ENCODE data around the gene FBXL5. TPM values are rescaled to one million over a fixed set of nuclear protein-coding genes. Genes with fewer than 3 reads are reported as not detected.

The FBXL5 gene
- total and polyA plus RNA-seq, 9 of the 15 experiments (the other 6 are each of a cell fraction or from before 2014, with no cell fraction given), result 6.0 to 35.2 (median 22.1) TPM

DNA sequence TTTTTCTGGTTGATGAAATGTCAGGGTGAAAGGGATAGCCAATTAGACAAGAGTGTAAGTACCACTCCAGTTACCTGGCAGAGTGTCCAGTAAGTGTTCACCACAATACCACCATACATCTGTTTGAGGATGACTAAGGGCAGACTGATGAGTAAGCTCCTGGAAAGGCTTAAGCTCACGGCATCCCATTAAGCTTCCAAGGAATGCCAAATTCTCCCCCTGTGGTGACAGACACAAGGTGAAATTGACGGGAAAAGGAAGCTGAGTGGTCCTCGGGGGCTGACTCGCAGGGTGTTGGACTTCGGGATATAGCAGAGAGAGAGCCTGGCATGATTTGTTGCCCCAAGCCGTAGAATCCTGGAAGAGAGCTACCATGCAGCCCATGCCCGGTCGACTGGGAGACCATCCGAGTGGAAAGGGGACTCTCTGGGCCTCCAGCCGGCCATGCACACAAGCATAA, 40.1 kb upstream of the FBXL5 start:
- TF ChIP-seq FOS (IDR thresholded peaks at IDR 0.05; ENCODE audit: extremely low read depth, insufficient read length), result no peak
- no peak for TF ChIP-seq TRIM28 (IDR thresholded peaks at IDR 0.05)
- TF ChIP-seq TOE1 (IDR thresholded peaks at IDR 0.05; ENCODE audit: borderline replicate concordance), result no peak
- TF ChIP-seq TOE1 (CRISPR knock-in tag; IDR thresholded peaks at IDR 0.05; ENCODE audit: borderline replicate concordance, low read depth), result no peak
- no peak for TF ChIP-seq RNF219 (CRISPR knock-in tag; IDR thresholded peaks at IDR 0.05)
- TF ChIP-seq, protein P1, sequence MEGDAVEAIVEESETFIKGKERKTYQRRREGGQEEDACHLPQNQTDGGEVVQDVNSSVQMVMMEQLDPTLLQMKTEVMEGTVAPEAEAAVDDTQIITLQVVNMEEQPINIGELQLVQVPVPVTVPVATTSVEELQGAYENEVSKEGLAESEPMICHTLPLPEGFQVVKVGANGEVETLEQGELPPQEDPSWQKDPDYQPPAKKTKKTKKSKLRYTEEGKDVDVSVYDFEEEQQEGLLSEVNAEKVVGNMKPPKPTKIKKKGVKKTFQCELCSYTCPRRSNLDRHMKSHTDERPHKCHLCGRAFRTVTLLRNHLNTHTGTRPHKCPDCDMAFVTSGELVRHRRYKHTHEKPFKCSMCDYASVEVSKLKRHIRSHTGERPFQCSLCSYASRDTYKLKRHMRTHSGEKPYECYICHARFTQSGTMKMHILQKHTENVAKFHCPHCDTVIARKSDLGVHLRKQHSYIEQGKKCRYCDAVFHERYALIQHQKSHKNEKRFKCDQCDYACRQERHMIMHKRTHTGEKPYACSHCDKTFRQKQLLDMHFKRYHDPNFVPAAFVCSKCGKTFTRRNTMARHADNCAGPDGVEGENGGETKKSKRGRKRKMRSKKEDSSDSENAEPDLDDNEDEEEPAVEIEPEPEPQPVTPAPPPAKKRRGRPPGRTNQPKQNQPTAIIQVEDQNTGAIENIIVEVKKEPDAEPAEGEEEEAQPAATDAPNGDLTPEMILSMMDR (IDR thresholded peaks at IDR 0.05 in 2 of 3, conservative IDR thresholded peaks at IDR 0.05 in 1 of 3; ENCODE audit: insufficient read depth in 2 of 3, low read depth in 1 of 3, low read length in 3 of 3), result no peak
- WGBS (ENCODE audit: insufficient coverage, low coverage, missing lambda C conversion rate), result 6% methylated on average over 10 of the region's 10 CpGs
- no peak for FAIRE-seq
- Histone ChIP-seq H3K36me3 (ENCODE audit: control insufficient read depth, insufficient read depth, low read length) (no peaks in the 10 kb centered on the region), H4K20me1 (replicated peaks; ENCODE audit: control insufficient read depth, insufficient read depth, low read length) (no peaks in the 10 kb centered on the region), H3K4me1 (replicated peaks in 1 of 2; ENCODE audit: control insufficient read depth in 2 of 2, insufficient read depth in 2 of 2, low read length in 2 of 2) (no peaks in the 10 kb centered on the region), H2AFZ (ENCODE audit: low read depth, low read length) (no peak overlapping the region), H3K27me3 (ENCODE audit: control insufficient read depth in 2 of 2, insufficient read depth in 2 of 2, low read length in 2 of 2) (peaks cover 8 to 12% of the 10 kb centered on the region in 2 experiments; a peak in 4 of 5 replicates), H3K4me3 (no peak overlapping the region), H3K27ac (ENCODE audit: extremely low read depth, low read depth, low read length) (no peak overlapping the region), H3K9me1 (ENCODE audit: control insufficient read depth, insufficient read depth, low read length) (no peaks in the 10 kb centered on the region), H3K9ac (ENCODE audit: insufficient read depth in 1 of 2, low read depth in 2 of 2, low read length in 2 of 2) (no peak overlapping the region), H3K9me3 (replicated peaks; ENCODE audit: control insufficient read depth, insufficient read depth, low read depth, low read length) (peaks cover 3% of the 10 kb centered on the region; the same call in 1 of the 2 replicates), H3K4me2 (ENCODE audit: insufficient read depth, low read length) (no peak overlapping the region), H3K79me2 (ENCODE audit: control insufficient read depth, insufficient read depth, low read length) (no peaks in the 10 kb centered on the region)
- in situ Hi-C loops (cut with MboI) (no loop called here), intact Hi-C loops (cut with micrococcal nuclease) (no loop called here)
- no TSS peak for BruUV-seq (replicated peaks)
- no peak for ATAC-seq
- ChIA-PET CTCF (ENCODE audit: low intra/inter-chr PET ratio) (no interaction called here), POLR2A (interaction anchor here (0.9 kb wide), 1 partner anchor 56 kb away, joined by 3 read pairs; no protein-coding TSS in a partner anchor)
- no peak for DNase-seq (ENCODE audit: extremely low read depth in 1 of 4, low spot score in 3 of 4)
